ENCODE measurements around the gene RPTOR. TPM values are rescaled to one million over a fixed set of nuclear protein-coding genes. Genes with fewer than 3 reads are reported as not detected.

The RPTOR gene
- total RNA-seq, 1 experiment from 2014 or later, result 25.1 TPM

- peaks cover 0 to 7% (median 4%) of the 10 kb centered on the region in 3 experiments; a peak in 2 of 7 replicates for H3K36me3 Mint-ChIP-seq (ENCODE audit: insufficient read depth in 1 of 3, low read depth in 3 of 3)
- no peak overlapping the region for H3K14ac ChIP-seq (ENCODE audit: insufficient read depth, low read length)
- H3K9me3 ChIP-seq (ENCODE audit: control insufficient read depth, low read depth, low read length), result no peaks in the 10 kb centered on the region
- DNase-seq, result no peak
- no peaks in the 10 kb centered on the region; a peak in 1 of 5 replicates for H3K9me3 Mint-ChIP-seq
- no peak overlapping the region for H3K18ac ChIP-seq (ENCODE audit: insufficient read length, low read depth, low read length)
- H2AK5ac ChIP-seq (ENCODE audit: insufficient read length, low read length), result no peak overlapping the region
- no peak overlapping the region for H2BK20ac ChIP-seq (ENCODE audit: low read depth, low read length, poor library complexity, severe bottlenecking)
- H2BK15ac ChIP-seq (ENCODE audit: low read depth, low read length), result no peak overlapping the region
- no peak overlapping the region for H3K23ac ChIP-seq (ENCODE audit: insufficient read length, low read depth, low read length)
- H3K4me2 ChIP-seq (ENCODE audit: insufficient read depth, insufficient read length, low read length), result no peak overlapping the region
- H3K27me3 Mint-ChIP-seq (ENCODE audit: low read depth), result peaks cover 6% of the 10 kb centered on the region
- H3K79me2 ChIP-seq (ENCODE audit: insufficient read depth, low read length), result no peaks in the 10 kb centered on the region
- no peaks in the 10 kb centered on the region for H3K23me2 ChIP-seq (ENCODE audit: insufficient read length, low read depth, low read length, poor library complexity, severe bottlenecking)
- no peaks in the 10 kb centered on the region for H4K20me1 ChIP-seq (ENCODE audit: control insufficient read depth, insufficient read depth, insufficient read length)
- H3K9ac ChIP-seq (ENCODE audit: extremely low read depth, insufficient read length, low read length), result no peak overlapping the region
- peaks cover 32% of the 10 kb centered on the region in 2 experiments for H3K4me1 Mint-ChIP-seq
- H2AFZ ChIP-seq (ENCODE audit: low read length), result no peak overlapping the region
- H3K27ac Mint-ChIP-seq, result 0 out of 7 replicates have a peak overlapping the region, but pooled peaks of 1 of the 3 experiments have one; percentile 73
- H2BK5ac ChIP-seq (ENCODE audit: insufficient read length, low read length), result no peak overlapping the region
- WGBS (ENCODE audit: extremely low coverage, insufficient read length, low lambda C conversion rate), result no CpG with 5 or more reads among the region's 30 CpGs
- TF ChIP-seq, protein P1, sequence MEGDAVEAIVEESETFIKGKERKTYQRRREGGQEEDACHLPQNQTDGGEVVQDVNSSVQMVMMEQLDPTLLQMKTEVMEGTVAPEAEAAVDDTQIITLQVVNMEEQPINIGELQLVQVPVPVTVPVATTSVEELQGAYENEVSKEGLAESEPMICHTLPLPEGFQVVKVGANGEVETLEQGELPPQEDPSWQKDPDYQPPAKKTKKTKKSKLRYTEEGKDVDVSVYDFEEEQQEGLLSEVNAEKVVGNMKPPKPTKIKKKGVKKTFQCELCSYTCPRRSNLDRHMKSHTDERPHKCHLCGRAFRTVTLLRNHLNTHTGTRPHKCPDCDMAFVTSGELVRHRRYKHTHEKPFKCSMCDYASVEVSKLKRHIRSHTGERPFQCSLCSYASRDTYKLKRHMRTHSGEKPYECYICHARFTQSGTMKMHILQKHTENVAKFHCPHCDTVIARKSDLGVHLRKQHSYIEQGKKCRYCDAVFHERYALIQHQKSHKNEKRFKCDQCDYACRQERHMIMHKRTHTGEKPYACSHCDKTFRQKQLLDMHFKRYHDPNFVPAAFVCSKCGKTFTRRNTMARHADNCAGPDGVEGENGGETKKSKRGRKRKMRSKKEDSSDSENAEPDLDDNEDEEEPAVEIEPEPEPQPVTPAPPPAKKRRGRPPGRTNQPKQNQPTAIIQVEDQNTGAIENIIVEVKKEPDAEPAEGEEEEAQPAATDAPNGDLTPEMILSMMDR (conservative IDR thresholded peaks at IDR 0.05), result no peak
- H3K27me3 ChIP-seq (ENCODE audit: insufficient read depth, low read length), result no peaks in the 10 kb centered on the region
- H2BK120ac ChIP-seq (ENCODE audit: low read depth, low read length, poor library complexity, severe bottlenecking), result no peak overlapping the region
- no peak overlapping the region for H3K56ac ChIP-seq (ENCODE audit: insufficient read length, low read depth, low read length)
- no peak overlapping the region for H3K4me3 Mint-ChIP-seq
- H3K4ac ChIP-seq (ENCODE audit: low read depth, low read length), result no peak overlapping the region
- no peaks in the 10 kb centered on the region for H3K4me1 ChIP-seq (ENCODE audit: insufficient read depth, low read length)
- H3K27ac ChIP-seq (ENCODE audit: insufficient read length, low read depth, low read length), result no peak overlapping the region
- H4K5ac ChIP-seq (ENCODE audit: insufficient read length, low read depth, low read length), result no peak overlapping the region
- H4K91ac ChIP-seq (ENCODE audit: insufficient read length, low read depth, low read length), result no peak overlapping the region
- H2BK12ac ChIP-seq (ENCODE audit: insufficient read length, low read depth, low read length), result no peak overlapping the region
- H3K79me1 ChIP-seq (ENCODE audit: insufficient read depth, low read depth, low read length, poor library complexity, severe bottlenecking), result no peaks in the 10 kb centered on the region
- no peak overlapping the region for H4K8ac ChIP-seq (replicated peaks; ENCODE audit: insufficient read length, low read depth, low read length)
- H3T11ph ChIP-seq (ENCODE audit: low read length), result no peak overlapping the region
Observed at GRCh38 chr17:80835816-80836657, 291.4 kb downstream of the RPTOR start.

Data from H9 (cell line).